Stimulated activated CD4-positive, alpha-beta T cell treated with anti-CD3 and anti-CD28 coated beads, Interleukin-2, amount 100 ng/mL, for 4 hours (primary cell): Measurements from ENCODE around the gene CENPVL3.
"Not testable (repeated sequence)": the region's sequence is repeated elsewhere in the genome, so short reads cannot be mapped to it uniquely, and the experiment has no call there.

Source experiments
- DNase-seq: peaks from one replicate; pipeline ENCODE4 v3.0.0-alpha.2; 2020; ENCODE audit warnings: low read depth

Gene CENPVL3

GRCh38 chrX:51618241-51619155, at the start of gene CENPVL3:
CENPVL3 (minus strand) TSS chrX:51618912; CDS start chrX:51618873, 39 bp downstream.
- not testable (repeated sequence) for DNase-seq

DNA sequence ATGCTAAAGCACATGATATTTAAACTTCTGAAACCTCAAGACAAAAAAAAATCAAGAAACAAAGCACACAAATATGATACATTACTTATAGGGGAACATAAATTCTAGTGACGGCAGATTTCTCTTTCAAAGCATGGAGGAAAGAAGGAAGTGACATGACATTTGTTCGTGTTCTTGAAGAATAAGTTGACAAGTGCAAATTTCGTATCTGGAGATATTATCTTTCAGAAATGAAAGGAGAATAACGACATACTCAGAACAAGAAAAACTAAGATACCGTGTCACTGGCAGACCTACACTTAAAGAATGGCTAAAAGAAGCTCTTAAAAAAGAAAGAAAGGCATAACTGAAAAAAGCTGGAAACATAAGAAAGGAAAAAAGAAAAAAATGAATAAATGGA, 47.3 kb upstream of the CENPVL3 start:
- DNase-seq: no peak

- no peak for DNase-seq
Observed at GRCh38 chrX:51643377-51643776, 24.7 kb upstream of the CENPVL3 start.

DNA sequence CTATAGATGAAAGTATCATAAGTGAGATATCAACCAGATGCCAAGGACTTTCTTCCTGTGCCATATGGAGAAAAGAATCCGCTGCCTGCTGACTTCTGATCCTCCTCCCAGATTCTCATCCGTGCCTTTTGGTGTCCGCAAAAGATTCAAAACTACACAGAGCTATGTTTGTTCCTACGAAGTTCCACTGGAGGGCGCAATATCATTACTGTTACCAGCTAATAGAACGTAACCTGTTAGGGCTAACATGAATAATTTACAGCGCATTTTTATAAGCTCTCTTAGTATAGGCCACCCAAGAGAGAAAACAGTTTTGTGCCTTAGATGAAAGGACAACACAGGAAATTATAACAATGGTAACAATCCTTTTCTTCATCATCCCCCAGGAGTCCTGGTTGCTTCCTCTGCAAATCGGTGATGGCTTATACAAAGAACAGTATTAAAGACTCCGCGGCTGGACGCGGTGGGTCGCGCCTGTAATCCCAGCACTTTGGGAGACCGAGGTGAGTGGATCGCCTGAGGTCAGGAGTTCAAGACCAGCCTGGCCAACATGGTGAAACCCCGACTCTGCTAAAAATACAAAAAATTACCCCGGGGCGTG, 22.8 kb upstream of the CENPVL3 start:
- no peak for DNase-seq

GRCh38 chrX:51636511-51636910, 17.8 kb upstream of the CENPVL3 start:
- not testable (repeated sequence) for DNase-seq

DNA sequence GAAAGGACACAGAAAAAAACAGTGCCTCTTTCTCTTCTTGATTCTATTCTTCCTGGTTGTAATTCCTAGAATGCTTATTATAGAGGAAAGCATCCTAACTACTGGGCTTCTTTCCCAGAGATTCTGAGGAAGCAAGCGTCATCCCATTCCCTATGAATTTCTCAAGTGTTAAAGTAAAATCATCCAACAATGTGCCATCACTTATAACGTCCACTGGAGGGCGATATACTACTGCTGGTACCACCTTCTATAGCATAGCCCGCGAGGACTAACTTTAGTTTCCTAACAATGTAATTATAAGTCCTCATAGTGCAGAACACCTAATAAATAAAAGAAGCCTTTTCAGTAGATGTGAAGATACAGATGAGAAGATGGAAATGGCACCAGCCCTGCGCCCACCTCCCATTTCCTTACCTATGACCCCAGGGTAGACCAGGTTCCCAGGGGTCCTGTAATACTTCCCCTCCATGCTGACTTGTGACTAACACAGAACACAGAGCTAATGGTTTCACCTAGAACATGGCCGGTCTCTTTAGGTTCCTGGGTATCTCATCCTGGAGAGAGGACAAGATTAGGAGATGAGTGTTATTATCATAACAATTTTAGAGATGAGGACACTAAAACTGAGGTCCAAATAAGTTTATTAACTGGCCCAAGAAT, 4.2 kb downstream of the CENPVL3 start:
- no peak for DNase-seq

DNA sequence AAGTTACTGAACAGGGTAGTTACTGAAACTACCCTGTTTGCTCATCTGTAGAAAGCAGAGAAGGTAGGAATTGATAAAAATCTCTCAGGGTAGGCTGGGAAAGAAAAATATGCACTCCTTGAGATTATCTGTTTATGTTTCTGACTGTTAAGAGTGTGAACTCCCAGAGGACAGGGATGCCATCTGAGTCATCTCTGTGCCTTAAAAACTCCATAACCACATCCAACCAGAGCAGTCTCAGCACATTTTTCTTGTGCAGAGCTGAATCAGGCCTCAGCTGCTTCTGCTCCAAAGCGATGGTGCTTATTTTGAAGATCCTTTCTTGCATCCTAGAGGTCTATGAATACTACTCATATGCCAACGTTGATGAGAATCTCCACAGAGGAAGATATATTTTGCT, 9.9 kb downstream of the CENPVL3 start:
- no peak for DNase-seq

DNA sequence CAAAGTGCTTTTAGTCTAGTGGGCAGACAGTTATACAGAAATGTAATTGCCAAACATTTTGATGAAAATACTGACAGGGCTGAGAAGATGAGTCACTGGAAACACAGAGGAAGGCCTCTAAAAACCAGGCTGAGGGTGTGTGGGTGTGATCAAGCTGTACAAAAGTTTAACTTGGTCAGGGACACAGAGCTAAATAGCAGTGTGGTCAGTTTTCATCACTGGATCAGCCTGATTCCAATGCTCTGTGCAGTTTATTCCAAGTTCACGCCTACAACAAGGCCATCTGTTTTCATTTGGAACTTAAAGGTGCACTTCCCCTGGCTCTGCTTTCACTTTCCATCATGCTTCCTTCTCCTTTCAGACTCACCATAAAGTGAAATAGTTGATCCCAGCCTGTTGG, 10.6 kb downstream of the CENPVL3 start:
- DNase-seq: no peak

DNA sequence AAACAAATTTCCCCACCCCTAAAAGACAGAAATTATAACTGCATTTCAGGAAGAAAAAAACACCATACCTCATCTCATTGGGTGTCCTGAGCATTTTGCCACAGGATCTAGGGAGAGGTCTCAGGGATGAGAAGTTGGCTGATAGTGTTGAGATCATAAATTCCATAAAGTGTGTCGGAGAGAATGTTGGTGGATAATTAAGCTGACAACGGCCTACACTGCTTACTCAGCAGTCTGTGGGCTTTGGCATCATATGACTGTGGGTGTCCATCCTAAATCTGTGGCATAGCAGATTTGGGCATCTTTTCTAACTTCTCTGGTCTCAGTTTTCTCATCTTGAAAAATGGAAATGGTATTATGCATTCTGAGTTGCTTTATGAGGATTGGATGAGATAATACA, 12.3 kb downstream of the CENPVL3 start:
- no peak for DNase-seq

DNA sequence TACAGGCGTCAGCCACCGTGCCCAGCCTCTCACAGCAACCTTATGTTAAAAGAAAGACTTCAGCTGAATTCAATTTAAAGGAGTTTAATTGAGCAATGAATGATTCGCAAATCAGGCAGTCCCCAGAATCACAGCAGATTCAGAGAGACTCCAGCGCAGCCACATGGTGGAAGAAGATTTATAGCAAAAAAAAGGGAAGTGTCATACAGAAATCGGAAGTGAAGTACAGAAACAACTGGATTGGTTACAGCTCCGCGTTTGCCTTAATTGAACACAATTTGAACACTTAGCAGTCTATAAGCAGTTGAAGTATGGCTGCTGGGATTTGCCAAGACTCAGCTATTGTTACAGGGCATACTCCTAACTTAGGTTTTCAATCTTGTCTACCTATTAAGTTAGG, 19.8 kb downstream of the CENPVL3 start:
- no peak for DNase-seq

DNA sequence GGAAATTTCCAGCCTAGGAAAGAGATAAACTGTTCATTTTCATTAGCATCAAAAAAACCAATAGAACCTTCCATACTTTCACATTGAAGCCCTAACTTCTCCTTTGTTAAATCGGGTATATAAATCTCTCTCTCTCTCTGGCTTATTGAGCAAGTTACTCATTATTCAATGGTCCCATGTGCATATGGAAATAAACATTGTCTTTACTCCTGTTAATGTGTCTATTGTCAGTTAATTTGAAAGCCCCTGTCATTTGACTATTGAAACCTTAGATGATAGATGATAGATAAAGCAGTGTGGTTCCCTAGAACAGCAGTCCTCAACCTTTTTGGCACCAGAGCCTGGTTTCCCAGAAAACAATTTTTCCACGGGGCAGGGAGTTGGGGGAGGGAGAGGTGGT, 46.8 kb downstream of the CENPVL3 start:
- DNase-seq: no peak

DNA sequence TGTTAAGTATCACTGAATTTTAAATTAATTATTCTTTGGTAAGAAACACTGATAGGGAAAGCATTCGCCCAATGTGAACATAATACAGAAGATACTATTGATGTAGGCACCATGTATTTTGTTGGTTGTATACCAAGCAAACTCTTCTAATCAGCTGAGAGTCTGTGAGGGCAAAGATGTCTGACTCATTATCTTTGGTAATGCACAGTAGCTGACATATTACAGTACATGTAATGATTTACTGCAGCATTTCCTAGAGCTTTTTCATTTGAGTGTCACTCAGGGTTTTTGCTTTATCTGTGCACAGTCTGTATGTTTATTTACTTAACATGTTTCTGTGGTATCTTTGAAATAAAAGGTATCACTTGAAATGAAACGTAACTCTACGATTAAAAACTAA, 49.2 kb downstream of the CENPVL3 start:
- DNase-seq: no peak

- no peak for DNase-seq
Observed at GRCh38 chrX:51568586-51568985, 50.1 kb downstream of the CENPVL3 start.
